NCI-H748 (cell line): ENCODE data around the gene TMEM232.

Experiments used
- DNase-seq: peaks from one replicate; lab custom pipeline; 2025; ENCODE audit not compliant: unreplicated experiment; lab: John Stamatoyannopoulos, UW

TMEM232 gene

GRCh38 chr5:110525762-110526161 lies 200.7 kb downstream of the TMEM232 start:
- DNase-seq: no peak

DNA sequence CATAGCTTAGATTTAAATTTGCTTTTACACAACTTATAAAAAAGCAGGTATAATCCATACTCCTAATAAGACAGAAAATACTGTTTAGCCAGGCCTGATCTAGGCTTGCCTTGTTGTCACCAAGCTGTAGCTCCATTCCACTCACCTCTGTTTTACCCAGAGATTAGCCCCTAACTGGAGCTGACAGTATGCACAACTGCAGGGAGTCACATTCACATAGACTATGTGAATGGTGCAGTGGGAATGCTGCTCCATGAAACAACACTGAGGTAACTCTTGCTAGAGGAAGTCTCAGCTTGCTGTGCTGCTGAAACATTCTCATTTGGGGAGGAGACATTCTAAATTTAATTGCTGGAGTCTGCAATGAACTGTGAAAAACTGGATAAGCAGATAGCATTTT lies 209.1 kb downstream of the TMEM232 start:
- DNase-seq: no peak

DNA sequence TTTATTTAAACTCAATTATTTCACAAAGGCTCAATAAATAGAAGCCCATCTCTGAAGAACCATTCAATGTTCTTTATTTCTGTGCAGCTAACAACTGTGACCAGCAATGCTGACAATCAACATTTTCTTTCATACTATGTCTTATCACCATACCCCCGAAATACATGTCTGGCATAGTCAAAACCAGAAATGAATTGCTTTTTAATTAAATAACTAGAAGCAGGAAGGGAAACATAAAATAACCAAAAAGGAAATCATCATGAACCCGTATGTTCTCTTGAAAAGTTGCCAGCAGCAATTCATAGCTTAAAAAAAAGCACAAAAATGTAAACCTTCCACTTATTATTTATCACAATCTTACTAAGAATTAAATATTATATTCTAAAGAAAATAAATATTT lies 212.4 kb downstream of the TMEM232 start:
- DNase-seq: no peak

GRCh38 chr5:110512266-110512665 lies 214.2 kb downstream of the TMEM232 start:
- no peak for DNase-seq

GRCh38 chr5:110510146-110510545 lies 216.3 kb downstream of the TMEM232 start:
- no peak for DNase-seq

DNA sequence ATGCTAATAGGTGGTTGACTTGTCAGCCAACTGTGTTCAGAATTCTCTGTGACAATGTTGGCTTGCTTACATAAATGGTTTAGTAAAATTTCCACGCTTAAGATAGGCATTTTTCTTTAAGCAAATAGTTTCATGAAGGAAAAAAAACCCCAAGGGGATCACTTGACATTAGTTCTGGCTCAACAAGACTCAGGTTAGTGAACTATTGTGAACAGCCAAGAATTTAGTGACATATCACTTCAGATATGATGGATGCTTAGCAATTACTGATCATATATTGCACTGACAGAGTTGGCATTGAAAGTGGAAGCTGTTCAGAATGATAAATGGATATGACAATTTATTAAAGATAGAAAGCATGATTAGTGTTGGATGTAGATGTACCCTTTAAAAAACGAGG lies 218.5 kb downstream of the TMEM232 start:
- DNase-seq: no peak

DNA sequence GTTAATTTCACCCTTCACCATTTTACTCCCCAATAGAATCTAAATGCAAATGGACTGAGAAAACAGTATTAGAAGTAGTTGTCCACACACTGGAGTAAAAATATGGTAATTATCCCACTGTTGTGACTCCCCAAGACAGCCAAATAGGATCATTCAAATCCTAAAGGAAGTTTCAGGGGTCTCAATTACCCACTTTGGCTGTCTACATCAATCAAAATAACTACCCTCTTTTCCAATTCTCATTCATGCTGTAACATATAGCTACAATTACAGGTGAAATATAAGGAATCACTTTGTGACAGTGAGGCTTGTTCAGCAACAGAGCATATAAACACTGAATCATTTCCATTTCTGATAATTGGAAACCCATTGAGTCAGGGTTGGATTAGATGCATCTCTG lies 220.1 kb downstream of the TMEM232 start:
- DNase-seq: no peak

DNA sequence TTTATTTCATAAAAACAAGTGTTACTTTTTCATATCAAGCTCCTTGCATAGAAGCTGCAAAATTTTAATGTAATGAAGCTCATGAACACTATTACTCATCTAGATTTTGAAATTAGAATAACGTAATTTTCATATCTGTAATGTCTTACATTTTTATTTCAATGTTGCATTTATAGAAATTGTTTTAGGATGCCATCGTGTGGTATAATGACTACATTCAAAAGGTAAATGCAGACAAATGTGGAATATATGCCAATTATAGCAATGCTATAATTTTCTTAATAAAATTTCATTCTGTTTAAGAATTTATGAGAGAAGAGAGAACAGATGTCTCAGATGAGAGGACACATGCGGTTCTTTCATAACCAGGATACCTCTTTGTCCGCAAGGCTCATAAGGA lies 230.2 kb downstream of the TMEM232 start:
- no peak for DNase-seq

DNA sequence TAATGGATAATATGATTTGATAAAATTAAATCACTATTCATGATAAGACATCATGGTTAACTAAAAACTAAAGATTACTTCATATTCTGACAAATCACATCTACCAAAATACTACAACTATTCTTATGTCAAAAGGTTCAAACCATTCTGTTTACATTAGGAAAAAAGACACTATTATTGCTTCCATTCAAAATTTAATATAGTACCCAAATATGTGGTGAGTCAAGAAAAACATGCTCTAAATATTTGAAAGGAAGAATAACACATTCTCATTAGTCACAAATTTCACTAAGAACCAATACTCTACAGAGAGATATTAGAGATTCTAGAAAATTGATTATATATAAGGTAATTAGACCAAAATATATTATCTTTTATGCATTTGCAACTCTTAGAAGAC lies 234.0 kb downstream of the TMEM232 start:
- DNase-seq: no peak

GRCh38 chr5:110478895-110479294 lies 247.6 kb downstream of the TMEM232 start:
- no peak for DNase-seq

GRCh38 chr5:110477911-110478310 lies 248.6 kb downstream of the TMEM232 start:
- DNase-seq: no peak

DNA sequence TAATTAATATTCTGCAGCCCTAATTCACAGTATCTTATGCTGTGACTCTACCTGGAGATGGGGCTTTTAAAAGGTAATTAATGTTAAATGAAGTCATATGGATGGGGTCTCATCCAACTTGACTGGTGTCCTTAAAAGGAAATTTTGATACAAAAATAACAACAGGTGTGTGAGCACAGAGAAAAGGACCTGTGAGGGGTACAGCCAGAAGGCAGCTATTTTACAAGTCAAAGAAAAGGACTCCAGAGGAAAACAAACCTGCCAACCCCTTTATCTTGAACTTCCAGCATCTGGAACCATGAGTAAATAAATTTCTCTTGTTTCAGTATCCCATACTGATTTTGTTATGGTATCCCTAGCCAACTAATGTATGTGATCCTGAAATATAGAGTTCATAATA lies 250.3 kb downstream of the TMEM232 start:
- no peak for DNase-seq

GRCh38 chr5:110475529-110475928 lies 250.9 kb downstream of the TMEM232 start:
- no peak for DNase-seq

DNA sequence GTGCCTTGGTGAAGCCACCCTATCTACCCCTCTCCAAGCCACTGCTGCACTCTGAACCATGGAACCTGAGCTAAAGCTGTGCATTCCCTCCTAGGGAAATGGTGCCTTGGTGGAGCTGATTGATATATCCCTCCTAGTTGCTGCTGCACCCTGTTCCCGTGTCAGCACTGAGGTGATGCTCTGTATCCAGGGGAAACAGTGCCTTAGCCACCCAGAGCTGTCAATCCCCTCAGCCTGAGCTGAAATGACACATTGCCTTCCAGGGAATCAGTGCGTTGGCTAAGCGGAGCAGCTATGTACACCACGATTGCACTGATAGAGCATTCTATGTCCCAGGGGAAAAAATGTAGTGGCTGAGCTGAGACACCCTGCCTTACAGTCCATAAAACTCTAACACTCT lies 257.0 kb downstream of the TMEM232 start:
- DNase-seq: no peak

GRCh38 chr5:110463106-110463505 lies 263.4 kb downstream of the TMEM232 start:
- no peak for DNase-seq

GRCh38 chr5:110460837-110461236 lies 265.6 kb downstream of the TMEM232 start:
- no peak for DNase-seq

DNA sequence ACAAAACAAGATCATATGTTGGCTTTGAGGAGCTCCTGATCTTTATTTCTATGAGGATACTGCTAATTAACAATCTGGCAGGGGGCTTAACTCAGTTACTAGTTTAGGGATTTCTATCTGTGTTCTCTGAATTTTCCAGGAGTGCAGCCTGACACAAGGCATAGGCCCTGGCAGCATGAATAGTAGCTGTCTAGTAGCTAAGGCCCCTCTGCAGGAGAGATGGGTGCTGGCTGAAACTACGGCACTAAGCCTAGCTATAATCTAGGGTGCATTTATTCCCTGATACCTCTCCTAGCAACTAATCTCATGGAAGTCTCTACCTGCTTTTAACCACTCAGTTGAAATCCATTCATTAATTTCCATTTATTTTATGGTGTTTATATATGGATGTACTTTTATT lies 268.2 kb downstream of the TMEM232 start:
- DNase-seq: no peak

DNA sequence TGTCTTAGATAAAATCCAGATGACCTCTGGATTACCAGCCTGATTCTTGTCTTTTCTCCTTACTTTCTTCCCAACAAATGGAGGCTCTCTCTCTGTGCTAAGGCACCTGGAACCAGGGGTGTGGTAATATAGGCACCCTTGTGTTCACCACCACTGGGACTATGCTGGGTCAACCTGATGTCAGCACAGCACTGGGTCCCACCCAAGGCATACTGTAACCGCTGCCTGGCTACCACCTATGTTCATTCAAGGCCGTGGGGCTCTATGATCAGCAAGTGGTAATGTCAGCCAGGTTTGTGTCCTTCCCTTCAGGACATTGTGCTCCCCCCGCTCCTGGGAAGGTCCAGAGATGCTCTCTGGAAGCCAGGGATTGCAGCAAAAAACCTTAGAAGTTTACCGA lies 283.6 kb downstream of the TMEM232 start:
- no peak for DNase-seq

DNA sequence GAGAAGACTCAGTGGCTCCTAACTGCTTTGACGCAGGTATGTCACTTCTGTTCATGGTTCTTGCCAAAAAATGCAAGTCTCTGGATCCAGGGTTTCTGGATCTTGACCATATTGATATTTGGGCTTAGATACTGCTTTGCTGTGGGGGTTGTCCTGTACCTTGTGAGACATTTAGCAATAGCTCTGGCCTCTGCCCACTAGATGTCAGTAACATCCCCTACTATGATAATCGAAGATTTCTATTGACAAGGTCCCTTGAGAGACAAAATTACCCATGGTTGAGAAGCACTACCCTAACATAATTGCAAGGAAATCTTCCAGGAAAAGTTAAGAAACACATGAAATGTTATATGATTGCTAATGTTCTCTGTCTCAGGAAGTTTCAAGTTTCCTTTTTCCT lies 285.4 kb downstream of the TMEM232 start:
- peak; percentile 4 for DNase-seq

GRCh38 chr5:110440058-110440457 lies 286.4 kb downstream of the TMEM232 start:
- DNase-seq: no peak

DNA sequence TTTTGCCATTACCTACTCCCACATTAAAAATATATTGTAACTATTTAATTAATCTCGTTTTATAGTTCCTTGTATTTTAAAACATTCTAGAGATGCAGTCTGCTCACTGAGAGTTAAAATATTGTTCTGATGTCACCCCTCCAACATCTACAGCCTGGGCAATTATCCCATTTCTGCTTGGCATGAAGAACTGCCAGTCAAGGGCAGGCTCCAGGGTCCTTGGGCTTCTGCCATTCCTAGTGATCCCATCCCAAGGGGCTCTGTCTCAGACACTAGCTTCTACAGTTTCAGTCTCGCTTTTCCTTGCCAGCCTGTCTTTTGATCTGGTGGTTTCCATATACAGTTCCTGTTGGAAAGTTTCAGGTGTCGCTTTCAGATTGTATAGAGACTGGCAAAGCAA lies 287.2 kb downstream of the TMEM232 start:
- no peak for DNase-seq

- DNase-seq: no peak
These were observed 291.3 kb downstream of the TMEM232 start for GRCh38 chr5:110435207-110435606.

DNA sequence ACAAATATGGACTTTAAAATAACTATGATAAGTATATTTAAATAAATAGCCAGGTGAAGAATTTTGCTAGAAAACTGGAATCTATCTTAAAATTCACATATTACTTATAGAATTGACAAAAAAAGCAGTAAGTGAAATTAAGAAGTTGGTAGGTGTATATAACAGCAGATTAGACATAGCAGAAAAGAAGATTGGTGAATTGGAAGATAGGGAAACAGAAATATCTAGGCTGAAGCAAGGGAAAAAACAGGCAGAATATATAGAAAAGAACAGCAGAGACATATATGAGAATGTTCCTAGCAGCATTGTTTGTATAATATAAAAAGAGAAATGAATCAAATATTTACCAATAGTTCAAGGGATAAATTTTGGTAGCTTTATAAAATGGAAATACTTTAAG lies 294.9 kb downstream of the TMEM232 start:
- DNase-seq: no peak

DNA sequence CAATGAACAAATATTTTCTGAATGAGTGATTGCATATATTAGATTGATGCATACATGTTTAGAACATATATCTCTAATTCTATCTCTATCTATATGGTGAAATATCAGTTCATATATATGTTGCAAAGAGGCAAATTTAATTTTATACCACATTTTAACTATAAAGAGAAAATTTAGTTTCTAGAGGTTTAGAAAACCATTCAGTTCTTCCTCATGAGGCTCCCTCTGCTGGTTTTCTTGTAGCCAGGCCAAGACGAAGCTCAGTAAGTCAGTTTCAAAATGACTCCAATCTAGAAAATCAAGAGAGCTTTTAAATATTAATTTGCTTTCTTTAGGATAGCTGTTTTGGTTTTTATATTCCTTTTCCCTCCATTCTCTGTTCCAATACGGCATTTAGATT lies 312.1 kb downstream of the TMEM232 start:
- no peak for DNase-seq
